ENCODE data around the gene IQCH.

DNA sequence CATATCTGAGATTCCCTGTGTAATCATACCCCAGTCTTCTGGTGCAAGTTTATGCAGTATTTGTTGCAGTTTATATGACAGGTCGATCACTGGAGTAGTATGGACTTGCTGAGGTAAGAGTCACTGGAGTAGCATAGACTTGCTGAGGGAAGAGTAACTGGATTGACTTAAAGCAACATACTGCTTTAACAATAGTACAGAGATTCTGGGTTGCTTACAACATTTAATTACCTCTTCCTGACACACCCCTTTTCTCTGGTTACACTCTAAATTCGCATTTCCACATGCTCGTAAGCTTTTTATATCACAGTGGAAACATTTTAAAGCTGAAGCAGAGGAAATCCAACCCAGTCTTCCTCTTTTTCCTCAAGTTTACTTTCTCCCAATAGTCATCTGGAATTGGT, 11.9 kb upstream of the IQCH start:
- TF ChIP-seq POLR2A (IDR thresholded peaks at IDR 0.05; ENCODE audit: low read length) (no peak), KDM1A (IDR thresholded peaks at IDR 0.05; ENCODE audit: low read depth) (no peak), CBX2 (IDR thresholded peaks at IDR 0.05; ENCODE audit: borderline replicate concordance, low read depth) (no peak), CHD4 (IDR thresholded peaks at IDR 0.05; ENCODE audit: borderline replicate concordance) (no peak), RARB (CRISPR knock-in tag; IDR thresholded peaks at IDR 0.05) (no peak), ESRRA (IDR thresholded peaks at IDR 0.05; ENCODE audit: borderline replicate concordance, low read length) (no peak), MAFK (IDR thresholded peaks at IDR 0.05; ENCODE audit: partially characterized antibody) (no peak), NR3C1 (IDR thresholded peaks at IDR 0.05) (no peak)
- TF ChIP-seq, protein P1, sequence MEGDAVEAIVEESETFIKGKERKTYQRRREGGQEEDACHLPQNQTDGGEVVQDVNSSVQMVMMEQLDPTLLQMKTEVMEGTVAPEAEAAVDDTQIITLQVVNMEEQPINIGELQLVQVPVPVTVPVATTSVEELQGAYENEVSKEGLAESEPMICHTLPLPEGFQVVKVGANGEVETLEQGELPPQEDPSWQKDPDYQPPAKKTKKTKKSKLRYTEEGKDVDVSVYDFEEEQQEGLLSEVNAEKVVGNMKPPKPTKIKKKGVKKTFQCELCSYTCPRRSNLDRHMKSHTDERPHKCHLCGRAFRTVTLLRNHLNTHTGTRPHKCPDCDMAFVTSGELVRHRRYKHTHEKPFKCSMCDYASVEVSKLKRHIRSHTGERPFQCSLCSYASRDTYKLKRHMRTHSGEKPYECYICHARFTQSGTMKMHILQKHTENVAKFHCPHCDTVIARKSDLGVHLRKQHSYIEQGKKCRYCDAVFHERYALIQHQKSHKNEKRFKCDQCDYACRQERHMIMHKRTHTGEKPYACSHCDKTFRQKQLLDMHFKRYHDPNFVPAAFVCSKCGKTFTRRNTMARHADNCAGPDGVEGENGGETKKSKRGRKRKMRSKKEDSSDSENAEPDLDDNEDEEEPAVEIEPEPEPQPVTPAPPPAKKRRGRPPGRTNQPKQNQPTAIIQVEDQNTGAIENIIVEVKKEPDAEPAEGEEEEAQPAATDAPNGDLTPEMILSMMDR (IDR thresholded peaks at IDR 0.05), result no peak

Data from A549 (cell line).